ENCODE data around the gene FSTL4.

GRCh38 chr5:133454442-133454841 lies 157.9 kb downstream of the FSTL4 start:
- TF ChIP-seq, protein P1, sequence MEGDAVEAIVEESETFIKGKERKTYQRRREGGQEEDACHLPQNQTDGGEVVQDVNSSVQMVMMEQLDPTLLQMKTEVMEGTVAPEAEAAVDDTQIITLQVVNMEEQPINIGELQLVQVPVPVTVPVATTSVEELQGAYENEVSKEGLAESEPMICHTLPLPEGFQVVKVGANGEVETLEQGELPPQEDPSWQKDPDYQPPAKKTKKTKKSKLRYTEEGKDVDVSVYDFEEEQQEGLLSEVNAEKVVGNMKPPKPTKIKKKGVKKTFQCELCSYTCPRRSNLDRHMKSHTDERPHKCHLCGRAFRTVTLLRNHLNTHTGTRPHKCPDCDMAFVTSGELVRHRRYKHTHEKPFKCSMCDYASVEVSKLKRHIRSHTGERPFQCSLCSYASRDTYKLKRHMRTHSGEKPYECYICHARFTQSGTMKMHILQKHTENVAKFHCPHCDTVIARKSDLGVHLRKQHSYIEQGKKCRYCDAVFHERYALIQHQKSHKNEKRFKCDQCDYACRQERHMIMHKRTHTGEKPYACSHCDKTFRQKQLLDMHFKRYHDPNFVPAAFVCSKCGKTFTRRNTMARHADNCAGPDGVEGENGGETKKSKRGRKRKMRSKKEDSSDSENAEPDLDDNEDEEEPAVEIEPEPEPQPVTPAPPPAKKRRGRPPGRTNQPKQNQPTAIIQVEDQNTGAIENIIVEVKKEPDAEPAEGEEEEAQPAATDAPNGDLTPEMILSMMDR (IDR thresholded peaks at IDR 0.05): no peak
- no peak for TF ChIP-seq POLR2A (IDR thresholded peaks at IDR 0.05)

Data from lower leg skin (tissue), 3 donors.